IMR-90 (cell line): ENCODE results near the gene WDFY1. TPM values are rescaled to one million over a fixed set of nuclear protein-coding genes. Genes with fewer than 3 reads are reported as not detected.
A peak's percentile ranks its signal among the peaks of the same experiment; 100 is the strongest.

Experiments used
- ATAC-seq: fragments of 200-7000 bp; cut with Tn5 transposase; 2 replicates; pipeline ENCODE4 v1.9.1; 2020; ENCODE audit warnings: low read depth, mild to moderate bottlenecking, moderate library complexity
- BruUV-seq: library from RNA; stranded (reverse); fragments of 400-500 nt; replicated peaks from 2 replicates; lab custom pipeline; 2021; lab: Mats Ljungman, UMichigan
- CTCF ChIA-PET: fragments of 300-600 bp; formaldehyde crosslinking; extraction: SDS; loops from one replicate; lab custom pipeline; 2021; ENCODE audit warnings: antibody characterized with exemption; lab: Yijun Ruan, JAX
- POLR2A ChIA-PET: fragments of 300-600 bp; sonication (Branson Sonifier 250); formaldehyde crosslinking; loops from one replicate; lab custom pipeline; 2022; ENCODE audit warnings: antibody characterized with exemption; ENCODE audit not compliant: unreplicated experiment; lab: Charles Lee
- DNase-seq: peaks from one replicate; pipeline ENCODE4 v3.0.0; 2013
- H2AFZ ChIP-seq: replicated peaks from 2 replicates; pipeline ENCODE3; 2013; ENCODE audit warnings: low read length, mild to moderate bottlenecking; ENCODE audit not compliant: poor library complexity
- H2AK5ac ChIP-seq: 2 replicates; pipeline ENCODE4 v1.6.1; 2013; ENCODE audit warnings: low read depth, low read length, inconsistent platforms
- H2AK9ac ChIP-seq: replicated peaks from 2 replicates; pipeline ENCODE3; 2013; ENCODE audit warnings: mild to moderate bottlenecking, low read depth, low read length, moderate library complexity; ENCODE audit not compliant: poor library complexity
- H2BK120ac ChIP-seq: 2 replicates; pipeline ENCODE4 v1.6.1; 2013; ENCODE audit warnings: low read depth, low read length, inconsistent platforms
- H2BK15ac ChIP-seq: 3 replicates; pipeline ENCODE4 v1.6.1; 2013; ENCODE audit warnings: low read depth, low read length, inconsistent platforms
- H2BK20ac ChIP-seq: 2 replicates; pipeline ENCODE4 v1.6.1; 2013; ENCODE audit warnings: low read depth, mild to moderate bottlenecking, inconsistent platforms, low read length, moderate library complexity
- H2BK5ac ChIP-seq: 2 replicates; pipeline ENCODE4 v1.6.1; 2013; ENCODE audit warnings: mild to moderate bottlenecking, low read depth, low read length, inconsistent platforms; ENCODE audit not compliant: poor library complexity, severe bottlenecking
- H3K14ac ChIP-seq: replicated peaks from 2 replicates; pipeline ENCODE4 v1.6.1; 2013; ENCODE audit warnings: low read depth, low read length, inconsistent platforms
- H3K18ac ChIP-seq: 2 replicates; pipeline ENCODE4 v1.6.1; 2013; ENCODE audit warnings: low read depth, low read length, control low read depth
- H3K23ac ChIP-seq: 2 replicates; pipeline ENCODE4 v1.6.1; 2013; ENCODE audit warnings: low read depth, low read length, inconsistent platforms
- H3K27ac ChIP-seq: 2 replicates; pipeline ENCODE4 v1.5.1; 2013; ENCODE audit warnings: mild to moderate bottlenecking, control low read depth, low read length; ENCODE audit not compliant: insufficient read depth
- H3K27me3 ChIP-seq: 2 replicates; pipeline ENCODE4 v1.6.1; 2013; ENCODE audit warnings: low read length; ENCODE audit not compliant: control insufficient read depth, insufficient read depth
- H3K36me3 ChIP-seq: 2 replicates; pipeline ENCODE4 v1.6.1; 2013; ENCODE audit warnings: low read length, mixed read lengths; ENCODE audit not compliant: control insufficient read depth, insufficient read depth
- H3K4ac ChIP-seq: 2 replicates; pipeline ENCODE4 v1.6.1; 2013; ENCODE audit warnings: low read depth, low read length, inconsistent platforms
- H3K4me1 ChIP-seq: 2 replicates; pipeline ENCODE4 v1.6.1; 2013; ENCODE audit warnings: low read length, mixed read lengths; ENCODE audit not compliant: control insufficient read depth, insufficient read depth
- H3K4me2 ChIP-seq: 2 replicates; pipeline ENCODE4 v1.6.1; 2013; ENCODE audit warnings: low read depth, mild to moderate bottlenecking, control low read depth, low read length, moderate library complexity
- H3K4me3 ChIP-seq: 2 replicates; pipeline ENCODE4 v1.5.1; 2013; ENCODE audit warnings: low read depth, mild to moderate bottlenecking, control low read depth, low read length, moderate library complexity; ENCODE audit not compliant: insufficient read depth
- H3K56ac ChIP-seq: 2 replicates; pipeline ENCODE4 v1.6.1; 2013; ENCODE audit warnings: low read length, inconsistent platforms; ENCODE audit not compliant: insufficient read depth; ENCODE audit errors: extremely low read depth
- H3K79me1 ChIP-seq, 2 experiments: 2 replicates each; pipeline ENCODE4 v1.6.1; 2013; ENCODE audit warnings: low read length in 2 of 2, inconsistent platforms in 1 of 2, low read depth in 1 of 2
- H3K9ac ChIP-seq: 2 replicates; pipeline ENCODE4 v1.6.1; 2013; ENCODE audit warnings: low read depth, low read length, control low read depth
- H3K9me1 ChIP-seq: 2 replicates; pipeline ENCODE4 v1.6.1; 2013; ENCODE audit warnings: low read length, inconsistent platforms; ENCODE audit not compliant: insufficient read depth
- H3K9me3 ChIP-seq: 2 replicates; pipeline ENCODE4 v1.6.1; 2013; ENCODE audit warnings: low read length; ENCODE audit not compliant: control insufficient read depth, insufficient read depth
- H4K20me1 ChIP-seq: 2 replicates; pipeline ENCODE4 v1.6.1; 2013; ENCODE audit warnings: low read length, inconsistent platforms; ENCODE audit not compliant: insufficient read depth
- H4K5ac ChIP-seq: 2 replicates; pipeline ENCODE4 v1.6.1; 2013; ENCODE audit warnings: mild to moderate bottlenecking, low read depth, low read length, control low read depth
- H4K8ac ChIP-seq, 2 experiments: 2 replicates each; pipeline ENCODE4 v1.6.1; 2013; ENCODE audit warnings: low read depth in 2 of 2, low read length in 2 of 2, control low read depth in 1 of 2, inconsistent platforms in 1 of 2
- H4K91ac ChIP-seq: 2 replicates; pipeline ENCODE4 v1.6.1; 2013; ENCODE audit warnings: low read depth, low read length, inconsistent platforms; ENCODE audit not compliant: insufficient read depth
- BHLHE40 ChIP-seq: fragments of 150-350 bp; IDR thresholded peaks from 2 replicates; pipeline ENCODE4 v1.6.1; 2016; ENCODE audit warnings: mild to moderate bottlenecking, low read depth, low read length
- CEBPB ChIP-seq: IDR thresholded peaks from 2 replicates; pipeline ENCODE4 v1.6.1; 2012; ENCODE audit warnings: low read depth, low read length, improper control_type of control experiment
- CHD1 ChIP-seq: IDR thresholded peaks from 2 replicates; pipeline ENCODE4 v1.6.1; 2012; ENCODE audit warnings: low read depth, low read length, improper control_type of control experiment
- FOS ChIP-seq: fragments of 150-350 bp; IDR thresholded peaks from 2 replicates; pipeline ENCODE4 v1.6.1; 2016; ENCODE audit warnings: low read depth, low read length
- MAFK ChIP-seq: IDR thresholded peaks from 2 replicates; pipeline ENCODE4 v1.6.1; 2012; ENCODE audit warnings: low read depth, low read length, improper control_type of control experiment
- MAZ ChIP-seq: IDR thresholded peaks from 2 replicates; pipeline ENCODE4 v1.6.1; 2012; ENCODE audit warnings: low read depth, mild to moderate bottlenecking, low read length, improper control_type of control experiment, moderate library complexity, borderline replicate concordance
- MXI1 ChIP-seq: IDR thresholded peaks from 2 replicates; pipeline ENCODE4 v1.6.1; 2012; ENCODE audit warnings: low read depth, mild to moderate bottlenecking, low read length, moderate library complexity, borderline replicate concordance
- NFE2L2 ChIP-seq: fragments of 150-350 bp; IDR thresholded peaks from 2 replicates; pipeline ENCODE4 v1.6.1; 2016; ENCODE audit warnings: low read depth, mild to moderate bottlenecking, low read length
- POLR2A ChIP-seq: IDR thresholded peaks from 2 replicates; pipeline ENCODE4 v1.6.1; 2012; ENCODE audit warnings: mild to moderate bottlenecking, low read depth, low read length
- RAD21 ChIP-seq: IDR thresholded peaks from 2 replicates; pipeline ENCODE4 v1.6.1; 2012; ENCODE audit warnings: low read length, improper control_type of control experiment
- RCOR1 ChIP-seq: IDR thresholded peaks from 2 replicates; pipeline ENCODE4 v1.6.1; 2012; ENCODE audit warnings: mild to moderate bottlenecking, low read length, improper control_type of control experiment; ENCODE audit not compliant: insufficient replicate concordance
- RFX5 ChIP-seq: IDR thresholded peaks from 2 replicates; pipeline ENCODE4 v1.8.0; 2012; ENCODE audit warnings: low read depth, mild to moderate bottlenecking, low read length, moderate library complexity
- SMC3 ChIP-seq: fragments of 150-350 bp; IDR thresholded peaks from 2 replicates; pipeline ENCODE4 v1.6.1; 2016; ENCODE audit warnings: low read depth, mild to moderate bottlenecking, antibody characterized with exemption, low read length, moderate library complexity
- WGBS, 2 experiments: methylation state at CpG; one replicate each; pipeline versions ENCODE4 v1.1.5 to v1.1.7; 2013; ENCODE audit warnings: missing lambda C conversion rate in 2 of 2; ENCODE audit not compliant: insufficient read length in 1 of 2; ENCODE audit errors: extremely low coverage in 2 of 2; 5-methylcytosine and 5-hydroxymethylcytosine counted together
- dilution Hi-C: fragments of 300-500 bp; cut with HindIII; formaldehyde crosslinking; loops from one replicate; pipeline ENCODE4 v1.14.3; 2018; ENCODE audit warnings: low sequenced_read_pairs; ENCODE audit not compliant: unreplicated experiment
- in situ Hi-C: fragments of 300-500 bp; cut with MboI; formaldehyde crosslinking; loops from 3 replicates; pipeline ENCODE4 v1.14.3; 2019; ENCODE audit warnings: low sequenced_read_pairs, inconsistent platforms, mixed read lengths
- intact Hi-C: fragments of 100-400 bp; cut with micrococcal nuclease; formaldehyde crosslinking; loops from 2 replicates; pipeline ENCODE4 v1.10.0; 2022
- polyA plus RNA-seq, 3 experiments: library from polyadenylated mRNA; depleted of rRNA; stranded (reverse); fragments of >200 nt; gene quantifications; 2 replicates each; pipeline ENCODE4 v1.2.3, GENCODE V29; 2012; ENCODE audit warnings: low replicate concordance in 1 of 3
- total RNA-seq: library from RNA; depleted of rRNA; stranded (reverse); fragments of >200 nt; gene quantifications from 2 replicates; pipeline ENCODE4 v1.2.3, GENCODE V29; 2012
- TF ChIP-seq, protein P1 (sequence below): fragments of 150-350 bp; IDR thresholded peaks from 2 replicates; pipeline ENCODE4 v1.6.1; 2016; ENCODE audit warnings: low read depth, mild to moderate bottlenecking, low read length, moderate library complexity, borderline replicate concordance
- TF ChIP-seq, protein P2 (sequence below): fragments of 150-350 bp; IDR thresholded peaks from 2 replicates; pipeline ENCODE4 v1.6.1; 2017; ENCODE audit warnings: mild to moderate bottlenecking, antibody characterized with exemption, low read length, low read depth
- TF ChIP-seq, protein P3 (sequence below): conservative IDR thresholded peaks from 2 replicates; pipeline ENCODE4 v1.5.1; 2012; ENCODE audit warnings: mild to moderate bottlenecking, low read depth, low read length, improper control_type of control experiment

The WDFY1 gene
- total and polyA plus RNA-seq, 2 of the 4 experiments (the other 2 are of a cell fraction), result 35.6 to 93.6 TPM

DNA sequence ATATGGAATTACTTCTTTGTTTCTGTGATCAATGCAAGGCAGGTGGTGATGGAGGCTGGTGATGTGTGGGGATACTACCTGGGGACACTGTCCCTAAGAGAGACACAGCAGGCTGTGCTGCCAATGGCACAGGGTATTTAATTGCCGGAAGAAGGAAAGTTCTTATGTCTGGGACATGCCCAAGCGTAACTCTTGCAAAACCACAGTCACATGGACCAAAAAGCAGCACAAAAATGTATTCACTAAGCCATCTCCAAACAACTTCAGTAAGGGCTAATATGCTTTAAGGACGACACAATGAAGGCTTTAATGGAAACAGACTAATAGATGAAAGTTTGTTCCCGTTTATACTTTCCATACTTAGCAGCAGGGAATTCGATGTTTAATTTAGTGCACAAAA, 58.0 kb downstream of the WDFY1 start:
- ChIA-PET POLR2A (no interaction called here), CTCF (no interaction called here)
- TF ChIP-seq, protein P1, sequence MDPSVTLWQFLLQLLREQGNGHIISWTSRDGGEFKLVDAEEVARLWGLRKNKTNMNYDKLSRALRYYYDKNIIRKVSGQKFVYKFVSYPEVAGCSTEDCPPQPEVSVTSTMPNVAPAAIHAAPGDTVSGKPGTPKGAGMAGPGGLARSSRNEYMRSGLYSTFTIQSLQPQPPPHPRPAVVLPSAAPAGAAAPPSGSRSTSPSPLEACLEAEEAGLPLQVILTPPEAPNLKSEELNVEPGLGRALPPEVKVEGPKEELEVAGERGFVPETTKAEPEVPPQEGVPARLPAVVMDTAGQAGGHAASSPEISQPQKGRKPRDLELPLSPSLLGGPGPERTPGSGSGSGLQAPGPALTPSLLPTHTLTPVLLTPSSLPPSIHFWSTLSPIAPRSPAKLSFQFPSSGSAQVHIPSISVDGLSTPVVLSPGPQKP, result no peak
- TF ChIP-seq FOS, result no peak
- no peak for TF ChIP-seq SMC3
- TF ChIP-seq CEBPB, result no peak
- TF ChIP-seq NFE2L2, result no peak
- TF ChIP-seq RCOR1, result no peak
- no peak for TF ChIP-seq RAD21
- no peak for TF ChIP-seq RFX5
- no peak for TF ChIP-seq BHLHE40
- no peak for TF ChIP-seq MAFK
- TF ChIP-seq POLR2A, result no peak
- TF ChIP-seq MAZ, result no peak
- TF ChIP-seq, protein P2, sequence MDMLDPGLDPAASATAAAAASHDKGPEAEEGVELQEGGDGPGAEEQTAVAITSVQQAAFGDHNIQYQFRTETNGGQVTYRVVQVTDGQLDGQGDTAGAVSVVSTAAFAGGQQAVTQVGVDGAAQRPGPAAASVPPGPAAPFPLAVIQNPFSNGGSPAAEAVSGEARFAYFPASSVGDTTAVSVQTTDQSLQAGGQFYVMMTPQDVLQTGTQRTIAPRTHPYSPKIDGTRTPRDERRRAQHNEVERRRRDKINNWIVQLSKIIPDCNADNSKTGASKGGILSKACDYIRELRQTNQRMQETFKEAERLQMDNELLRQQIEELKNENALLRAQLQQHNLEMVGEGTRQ, result no peak
- TF ChIP-seq, protein P3, sequence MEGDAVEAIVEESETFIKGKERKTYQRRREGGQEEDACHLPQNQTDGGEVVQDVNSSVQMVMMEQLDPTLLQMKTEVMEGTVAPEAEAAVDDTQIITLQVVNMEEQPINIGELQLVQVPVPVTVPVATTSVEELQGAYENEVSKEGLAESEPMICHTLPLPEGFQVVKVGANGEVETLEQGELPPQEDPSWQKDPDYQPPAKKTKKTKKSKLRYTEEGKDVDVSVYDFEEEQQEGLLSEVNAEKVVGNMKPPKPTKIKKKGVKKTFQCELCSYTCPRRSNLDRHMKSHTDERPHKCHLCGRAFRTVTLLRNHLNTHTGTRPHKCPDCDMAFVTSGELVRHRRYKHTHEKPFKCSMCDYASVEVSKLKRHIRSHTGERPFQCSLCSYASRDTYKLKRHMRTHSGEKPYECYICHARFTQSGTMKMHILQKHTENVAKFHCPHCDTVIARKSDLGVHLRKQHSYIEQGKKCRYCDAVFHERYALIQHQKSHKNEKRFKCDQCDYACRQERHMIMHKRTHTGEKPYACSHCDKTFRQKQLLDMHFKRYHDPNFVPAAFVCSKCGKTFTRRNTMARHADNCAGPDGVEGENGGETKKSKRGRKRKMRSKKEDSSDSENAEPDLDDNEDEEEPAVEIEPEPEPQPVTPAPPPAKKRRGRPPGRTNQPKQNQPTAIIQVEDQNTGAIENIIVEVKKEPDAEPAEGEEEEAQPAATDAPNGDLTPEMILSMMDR, result no peak
- TF ChIP-seq CHD1, result no peak
- no peak for TF ChIP-seq MXI1
- peak overlapping the region; percentile 90 for H2BK20ac ChIP-seq
- no peaks in the 10 kb centered on the region for H3K27me3 ChIP-seq
- H3K36me3 ChIP-seq, result peaks cover 21% of the 10 kb centered on the region
- H2AK5ac ChIP-seq, result peak overlapping the region; percentile 89; the same call in 1 of the 2 replicates
- peak overlapping the region; percentile 86 for H4K5ac ChIP-seq
- H2BK120ac ChIP-seq, result peak overlapping the region; percentile 88
- H3K4me3 ChIP-seq, result no peak overlapping the region
- H3K56ac ChIP-seq, result no peak overlapping the region
- dilution Hi-C loops (no loop called here), intact Hi-C loops (no loop called here), in situ Hi-C loops (no loop called here)
- peaks cover 9 to 20% of the 10 kb centered on the region in 2 experiments; a peak in 3 of 4 replicates for H3K79me1 ChIP-seq
- peak overlapping the region in 1 of 2 experiments; percentile 95; a peak in 2 of 4 replicates for H4K8ac ChIP-seq
- H4K20me1 ChIP-seq, result no peaks in the 10 kb centered on the region; the same call in 1 of the 2 replicates
- H3K9me3 ChIP-seq, result no peaks in the 10 kb centered on the region
- peaks cover 5% of the 10 kb centered on the region; the same call in 1 of the 2 replicates for H3K9me1 ChIP-seq
- no TSS peak for BruUV-seq
- peak overlapping the region; percentile 85 for H2BK5ac ChIP-seq
- H3K27ac ChIP-seq, result peak overlapping the region; percentile 77; the same call in 1 of the 2 replicates
- peak overlapping the region; percentile 97 for H3K14ac ChIP-seq
- ATAC-seq, result peak; percentile 79
- H2AK9ac ChIP-seq, result no peak overlapping the region
- peak overlapping the region; percentile 57; the same call in 1 of the 3 replicates for H2BK15ac ChIP-seq
- H3K23ac ChIP-seq, result peak overlapping the region; percentile 84; the same call in 1 of the 2 replicates
- no CpG with 5 or more reads among the region's 5 CpGs for WGBS, 2 experiments
- peak; percentile 54 for DNase-seq
- peak overlapping the region; percentile 93 for H4K91ac ChIP-seq
- H3K9ac ChIP-seq, result no peak overlapping the region
- peak overlapping the region; percentile 94 for H3K18ac ChIP-seq
- H3K4ac ChIP-seq, result peak overlapping the region; percentile 94
- no peak overlapping the region for H2AFZ ChIP-seq
- H3K4me2 ChIP-seq, result no peak overlapping the region
- peaks cover 10% of the 10 kb centered on the region for H3K4me1 ChIP-seq
